AG04449 (cell line): ENCODE results near the gene PDCD4.

Experiments
- CTCF ChIA-PET: fragments of 350-600 bp; formaldehyde crosslinking; extraction: SDS; loops from one replicate; lab custom pipeline; 2021; ENCODE audit warnings: antibody characterized with exemption; lab: Yijun Ruan, JAX
- POLR2A ChIA-PET: fragments of 400-600, 350-600 bp; formaldehyde crosslinking; extraction: SDS; loops from one replicate; lab custom pipeline; 2020; ENCODE audit warnings: antibody characterized with exemption, inconsistent platforms; lab: Yijun Ruan, JAX
- DNase-seq: peaks from one replicate; pipeline ENCODE4 v3.0.0-alpha.2; 2010; ENCODE audit warnings: low read depth, low spot score
- H3K4me3 ChIP-seq: 2 replicates; pipeline ENCODE4 v1.5.1; 2011; ENCODE audit warnings: low read depth, mild to moderate bottlenecking, control low read depth, low read length
- CTCF ChIP-seq: IDR thresholded peaks from one replicate; pipeline ENCODE4 v1.5.1; 2011; ENCODE audit warnings: mild to moderate bottlenecking, moderate library complexity, low read length, control low read depth, inconsistent platforms; ENCODE audit not compliant: insufficient read depth; ENCODE audit errors: missing control alignments

PDCD4 gene

GRCh38 chr10:110827410-110827809 lies 44.3 kb upstream of the PDCD4 start:
- POLR2A ChIA-PET: no interaction called here
- no peak for TF ChIP-seq CTCF
- CTCF ChIA-PET: interaction anchor here (0.7 kb wide), 1 partner anchor 19 kb away, joined by 3 read pairs; no protein-coding TSS in a partner anchor
- DNase-seq: peak; percentile 16
- no peak overlapping the region for H3K4me3 ChIP-seq

- CTCF ChIA-PET: interaction anchor here (0.7 to 1.0 kb wide), 2 partner anchors 20 to 25 kb away, joined by 3 read pairs; no protein-coding TSS in a partner anchor
- TF ChIP-seq CTCF: no peak
- H3K4me3 ChIP-seq: no peak overlapping the region
- POLR2A ChIA-PET: no interaction called here
- no peak for DNase-seq
These were observed 43.9 kb upstream of the PDCD4 start for GRCh38 chr10:110827875-110828274.

GRCh38 chr10:110828525-110828924 lies 43.2 kb upstream of the PDCD4 start:
- ChIA-PET POLR2A (no interaction called here), CTCF (interaction anchor here (1.0 kb wide), 1 partner anchor 26 kb away, joined by 3 read pairs; no protein-coding TSS in a partner anchor)
- TF ChIP-seq CTCF: no peak
- H3K4me3 ChIP-seq: no peak overlapping the region
- DNase-seq: no peak

GRCh38 chr10:110829721-110830410 lies 41.9 kb upstream of the PDCD4 start:
- POLR2A ChIA-PET: no interaction called here
- CTCF ChIA-PET: no interaction called here
- no peak for TF ChIP-seq CTCF

GRCh38 chr10:110833234-110833940 lies 38.3 kb upstream of the PDCD4 start:
- no peak overlapping the region for H3K4me3 ChIP-seq
- no peak for TF ChIP-seq CTCF
- DNase-seq: no peak
- CTCF ChIA-PET: no interaction called here
- POLR2A ChIA-PET: interaction anchor here (0.6 kb wide), 1 partner anchor 31 kb away, joined by 5 read pairs; no protein-coding TSS in a partner anchor

More at GRCh38 chr10:110829721-110830410, 41.9 kb upstream of the PDCD4 start:
- no peak overlapping the region for H3K4me3 ChIP-seq
- DNase-seq: no peak
